ENCODE measurements around the gene PRR29. TPM values are rescaled to one million over a fixed set of nuclear protein-coding genes. Genes with fewer than 3 reads are reported as not detected.

PRR29 gene
- total RNA-seq, 4 donors from 2014 or later: 0.09 TPM; not detected in 3

DNA sequence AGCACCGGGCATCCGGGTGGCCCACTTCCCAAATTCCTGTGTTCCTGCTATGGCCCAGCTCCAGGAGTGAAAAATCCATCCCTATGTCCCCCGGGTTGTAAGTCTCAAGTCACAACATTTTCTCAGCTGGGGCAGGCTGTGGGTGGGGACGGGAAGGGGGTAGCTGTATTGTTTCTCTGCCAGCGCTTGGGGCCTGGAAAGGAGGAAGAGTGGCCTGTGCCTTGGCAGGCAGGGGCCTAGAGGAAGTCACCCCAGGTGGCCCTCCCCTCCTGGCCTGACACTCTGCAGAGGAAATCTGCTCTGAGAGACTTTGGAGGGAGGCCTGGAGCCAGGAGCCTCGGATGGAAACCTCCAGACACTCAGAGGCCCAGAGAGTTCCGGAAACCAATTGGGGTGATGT lies 14.8 kb upstream of the PRR29 start:
- peak overlapping the region in 3 of 4 donors; percentile 40 to 86 (median 70) for H3K27ac ChIP-seq
- peaks cover 7 to 63% (median 31%) of the 10 kb centered on the region in 3 donors for H3K4me1 ChIP-seq
- H3K9me3 ChIP-seq: no peaks in the 10 kb centered on the region
- TF ChIP-seq POLR2A (IDR thresholded peaks at IDR 0.05): no peak
- TF ChIP-seq, protein P1, sequence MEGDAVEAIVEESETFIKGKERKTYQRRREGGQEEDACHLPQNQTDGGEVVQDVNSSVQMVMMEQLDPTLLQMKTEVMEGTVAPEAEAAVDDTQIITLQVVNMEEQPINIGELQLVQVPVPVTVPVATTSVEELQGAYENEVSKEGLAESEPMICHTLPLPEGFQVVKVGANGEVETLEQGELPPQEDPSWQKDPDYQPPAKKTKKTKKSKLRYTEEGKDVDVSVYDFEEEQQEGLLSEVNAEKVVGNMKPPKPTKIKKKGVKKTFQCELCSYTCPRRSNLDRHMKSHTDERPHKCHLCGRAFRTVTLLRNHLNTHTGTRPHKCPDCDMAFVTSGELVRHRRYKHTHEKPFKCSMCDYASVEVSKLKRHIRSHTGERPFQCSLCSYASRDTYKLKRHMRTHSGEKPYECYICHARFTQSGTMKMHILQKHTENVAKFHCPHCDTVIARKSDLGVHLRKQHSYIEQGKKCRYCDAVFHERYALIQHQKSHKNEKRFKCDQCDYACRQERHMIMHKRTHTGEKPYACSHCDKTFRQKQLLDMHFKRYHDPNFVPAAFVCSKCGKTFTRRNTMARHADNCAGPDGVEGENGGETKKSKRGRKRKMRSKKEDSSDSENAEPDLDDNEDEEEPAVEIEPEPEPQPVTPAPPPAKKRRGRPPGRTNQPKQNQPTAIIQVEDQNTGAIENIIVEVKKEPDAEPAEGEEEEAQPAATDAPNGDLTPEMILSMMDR (IDR thresholded peaks at IDR 0.05): no peak
- intact Hi-C loops (cut with DNase I): no loop called here
- H3K27me3 ChIP-seq: peaks cover 0 to 6% (median 0%) of the 10 kb centered on the region in 4 donors
- DNase-seq: no peak
- H3K36me3 ChIP-seq: no peaks in the 10 kb centered on the region
- WGBS, 2 donors: 60 to 72% methylated on average over 1 to 4 of the region's 7 CpGs
- H3K4me3 ChIP-seq: no peak overlapping the region

DNA sequence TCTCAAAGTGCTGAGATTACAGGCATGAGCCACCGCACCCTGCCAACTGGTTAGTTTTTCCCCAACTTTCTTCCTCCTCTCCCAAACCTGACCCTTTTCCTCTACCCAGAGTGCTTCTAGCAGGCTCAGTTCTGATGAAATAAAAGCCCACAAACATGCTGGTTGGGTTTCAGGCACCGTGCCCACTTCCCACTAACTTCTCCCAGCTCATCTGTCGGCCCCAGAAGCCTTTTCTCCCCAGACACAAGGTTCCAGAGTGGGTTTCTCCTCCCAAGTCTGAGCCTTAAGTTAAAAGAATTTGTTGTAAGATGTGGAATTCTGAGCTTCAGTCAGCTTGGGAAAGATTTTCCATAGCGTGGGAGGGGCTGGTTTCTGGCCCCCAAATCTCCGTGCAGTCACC lies 13.9 kb upstream of the PRR29 start:
- intact Hi-C loops (cut with DNase I): no loop called here
- peaks cover 7 to 72% (median 31%) of the 10 kb centered on the region in 3 donors for H3K4me1 ChIP-seq
- H3K9me3 ChIP-seq: no peaks in the 10 kb centered on the region
- H3K4me3 ChIP-seq: no peak overlapping the region
- WGBS, 2 donors: 68 to 70% methylated on average over 5 of the region's 5 CpGs
- no peaks in the 10 kb centered on the region for H3K36me3 ChIP-seq
- H3K27me3 ChIP-seq: peaks cover 0 to 15% (median 0%) of the 10 kb centered on the region in 4 donors
- H3K27ac ChIP-seq: peak overlapping the region in 3 of 4 donors; percentile 40 to 86 (median 70)
- no peak for DNase-seq
- TF ChIP-seq, protein P1 (IDR thresholded peaks at IDR 0.05): no peak
- no peak for TF ChIP-seq POLR2A (IDR thresholded peaks at IDR 0.05)

DNA sequence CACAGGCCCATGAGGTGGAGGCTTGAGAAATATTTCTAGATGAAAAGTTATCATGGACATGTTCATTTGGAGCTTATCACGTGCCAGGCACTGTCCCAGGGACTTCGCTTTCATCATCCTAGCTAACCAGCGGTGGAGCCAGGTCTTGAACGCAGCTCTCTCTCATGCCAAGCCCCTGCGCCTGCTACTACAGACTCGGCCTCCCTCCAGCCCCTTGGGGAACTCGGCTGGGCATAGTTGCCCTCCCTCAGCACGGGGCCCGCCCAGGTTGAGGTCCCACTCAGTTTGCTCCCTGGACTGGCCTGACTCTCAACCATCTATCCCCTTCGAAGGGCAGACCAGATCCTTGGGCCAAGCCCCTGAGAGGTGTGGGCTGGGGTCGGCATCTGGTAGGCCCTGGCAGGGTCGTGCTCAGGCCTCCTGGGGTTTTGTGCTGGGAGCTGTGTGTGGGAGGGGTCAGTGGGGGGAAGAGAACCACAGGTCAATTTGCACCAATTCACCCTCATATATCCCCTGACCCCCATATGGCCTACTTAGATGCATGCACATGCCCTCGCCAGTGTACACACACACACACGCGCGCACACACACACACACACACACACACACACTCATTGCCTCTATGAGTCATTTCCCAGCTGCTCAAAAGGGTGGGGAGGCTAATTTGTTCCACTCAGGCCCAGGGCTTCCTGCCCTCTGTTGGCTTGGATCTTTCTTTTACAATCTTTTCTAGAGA lies 13.3 kb upstream of the PRR29 start:
- Histone ChIP-seq H3K4me1 (peaks cover 7 to 71% (median 31%) of the 10 kb centered on the region in 3 donors), H3K36me3 (no peaks in the 10 kb centered on the region), H3K4me3 (no peak overlapping the region), H3K27me3 (peaks cover 0 to 21% (median 0%) of the 10 kb centered on the region in 4 donors), H3K27ac (peak overlapping the region; percentile 40 to 86 (median 62)), H3K9me3 (no peaks in the 10 kb centered on the region)
- no peak for DNase-seq
- TF ChIP-seq, protein P1 (IDR thresholded peaks at IDR 0.05): no peak
- no peak for TF ChIP-seq POLR2A (IDR thresholded peaks at IDR 0.05)
- intact Hi-C loops (cut with DNase I): no loop called here
- WGBS, 2 donors: 53 to 66% methylated on average over 11 to 15 of the region's 16 CpGs

DNA sequence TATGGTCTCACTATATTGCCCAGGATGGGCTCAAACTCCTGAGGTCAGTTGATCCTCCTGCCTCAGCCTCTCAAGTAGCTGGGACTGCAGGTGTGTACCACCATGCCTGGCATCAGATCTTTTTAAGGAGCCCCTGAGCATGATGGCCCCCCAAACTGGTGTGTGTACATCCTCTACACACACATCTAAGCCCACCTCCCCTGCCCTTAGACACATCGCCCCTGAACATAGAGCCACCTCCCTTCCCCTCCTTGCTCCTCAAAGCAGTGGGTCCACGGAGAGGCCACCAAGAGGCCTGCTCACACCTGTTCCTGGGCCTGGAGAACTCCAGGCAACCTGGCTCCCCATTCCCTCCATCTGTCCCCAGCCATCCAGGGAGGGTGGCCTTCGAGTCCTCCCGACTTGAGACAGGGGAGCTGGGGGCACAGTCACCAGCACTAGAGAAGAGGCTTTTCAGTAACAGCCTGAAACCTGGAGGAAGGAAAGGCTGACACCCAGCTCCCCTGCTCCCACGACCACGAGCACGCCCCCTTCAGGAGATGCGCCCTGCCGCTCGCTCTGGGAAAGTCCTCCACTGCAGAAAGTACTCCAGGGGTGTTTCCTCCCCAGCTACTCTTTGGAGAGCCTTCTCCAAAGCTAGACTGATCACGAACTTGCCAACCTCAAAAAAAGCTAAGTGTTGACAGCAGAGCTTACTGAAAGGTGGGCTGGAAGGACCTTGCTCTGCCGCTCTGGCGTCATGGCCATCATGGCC lies 12.6 kb upstream of the PRR29 start:
- no peak for TF ChIP-seq POLR2A (IDR thresholded peaks at IDR 0.05)
- Histone ChIP-seq H3K36me3 (no peaks in the 10 kb centered on the region), H3K4me1 (peaks cover 8 to 66% (median 25%) of the 10 kb centered on the region in 3 donors), H3K9me3 (no peaks in the 10 kb centered on the region), H3K27ac (peak overlapping the region in 3 of 4 donors; percentile 23 to 86 (median 70)), H3K27me3 (peaks cover 0 to 28% (median 0%) of the 10 kb centered on the region in 4 donors), H3K4me3 (no peak overlapping the region)
- no peak for DNase-seq
- intact Hi-C loops (cut with DNase I): no loop called here
- WGBS, 2 donors: 92 to 100% methylated on average over 1 to 2 of the region's 13 CpGs

DNA sequence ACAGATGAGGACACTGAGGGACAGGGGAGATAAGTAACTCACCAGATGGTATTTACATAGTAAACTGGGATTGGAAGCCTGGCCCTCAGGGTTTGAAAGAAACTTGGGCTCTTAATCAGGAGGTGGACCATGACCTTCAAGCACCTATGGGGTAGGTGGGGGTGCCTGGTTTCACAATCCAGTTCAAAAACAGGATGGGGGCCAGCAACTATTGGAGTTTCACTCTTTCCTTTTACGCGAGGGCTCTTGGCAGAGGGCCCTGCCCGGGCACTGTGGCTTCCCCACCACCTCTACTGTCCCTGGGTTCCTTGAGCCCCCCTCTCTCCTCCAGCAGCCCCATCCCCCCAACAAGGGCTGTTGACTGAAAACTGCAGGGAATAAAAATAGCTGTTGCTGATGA lies 11.3 kb upstream of the PRR29 start:
- TF ChIP-seq POLR2A (IDR thresholded peaks at IDR 0.05): no peak
- TF ChIP-seq, protein P1 (IDR thresholded peaks at IDR 0.05): no peak
- Histone ChIP-seq H3K36me3 (no peaks in the 10 kb centered on the region), H3K4me1 (peaks cover 9 to 62% (median 24%) of the 10 kb centered on the region in 3 donors), H3K9me3 (no peaks in the 10 kb centered on the region), H3K4me3 (no peak overlapping the region), H3K27me3 (peaks cover 0 to 41% (median 0%) of the 10 kb centered on the region in 4 donors), H3K27ac (no peak overlapping the region)
- DNase-seq: no peak
- intact Hi-C loops (cut with DNase I): no loop called here
- 21 to 50% methylated on average over 1 to 3 of the region's 3 CpGs for WGBS, 2 donors

All from esophagus squamous epithelium (tissue), 5 donors.